NCI-H345 treated with DMSO at 0.1 percent for 48 hours (cell line): ENCODE results near the gene POU2F1.

Experiments used
- DNase-seq: peaks from one replicate; lab custom pipeline; 2025; ENCODE audit not compliant: unreplicated experiment; lab: John Stamatoyannopoulos, UW

The POU2F1 gene

GRCh38 chr1:167462341-167462740, 241.7 kb downstream of the POU2F1 start:
- DNase-seq: no peak

- DNase-seq: no peak
These were observed 242.4 kb downstream of the POU2F1 start for GRCh38 chr1:167463080-167463479.

- DNase-seq: no peak
These were observed 243.3 kb downstream of the POU2F1 start for GRCh38 chr1:167463875-167464575.

GRCh38 chr1:167465018-167465417, 244.3 kb downstream of the POU2F1 start:
- no peak for DNase-seq

GRCh38 chr1:167465743-167466142, 245.1 kb downstream of the POU2F1 start:
- DNase-seq: no peak

- DNase-seq: no peak
These were observed 246.5 kb downstream of the POU2F1 start for GRCh38 chr1:167467126-167467710.

GRCh38 chr1:167467752-167468151, 247.1 kb downstream of the POU2F1 start:
- no peak for DNase-seq

- DNase-seq: no peak
These were observed 248.7 kb downstream of the POU2F1 start for GRCh38 chr1:167469280-167469965.

GRCh38 chr1:167471568-167471967, 250.9 kb downstream of the POU2F1 start:
- no peak for DNase-seq

GRCh38 chr1:167472752-167473521, 252.3 kb downstream of the POU2F1 start:
- no peak for DNase-seq

GRCh38 chr1:167473761-167474160, 253.1 kb downstream of the POU2F1 start:
- no peak for DNase-seq

- DNase-seq: no peak
These were observed 253.5 kb downstream of the POU2F1 start for GRCh38 chr1:167474191-167474641.

- DNase-seq: no peak
These were observed 255.4 kb downstream of the POU2F1 start for GRCh38 chr1:167476061-167476460.
